Sigmoid colon (tissue), 7 donors: ENCODE results near the gene CPT2. TPM values are rescaled to one million over a fixed set of nuclear protein-coding genes. Genes with fewer than 3 reads are reported as not detected.

ENCODE experiments used
- DNase-seq: peaks from one replicate; pipeline ENCODE4 v3.0.0-alpha.2; 2019
- H3K27ac ChIP-seq, 4 donors: fragments of 200-600 bp; sonication (generic); one replicate each; pipeline ENCODE4 v1.5.1; 2016 to 2019; ENCODE audit warnings: mild to moderate bottlenecking in 1 of 4
- H3K27me3 ChIP-seq, 3 donors: fragments of 200-600 bp; sonication (generic); one replicate each; pipeline ENCODE4 v1.5.1; 2019; ENCODE audit warnings: mild to moderate bottlenecking in 1 of 3
- H3K36me3 ChIP-seq, 4 donors: fragments of 200-600 bp; sonication (generic); one replicate each; pipeline ENCODE4 v1.5.1; 2016 to 2019
- H3K4me1 ChIP-seq, 4 donors: fragments of 200-600 bp; sonication (generic); one replicate each; pipeline ENCODE4 v1.5.1; 2017 to 2019
- H3K4me3 ChIP-seq, 4 donors: fragments of 200-600 bp; sonication (generic); one replicate each; pipeline ENCODE4 v1.5.1; 2017 to 2019; ENCODE audit warnings: mild to moderate bottlenecking in 2 of 4, moderate library complexity in 1 of 4
- H3K9me3 ChIP-seq, 4 donors: fragments of 200-600 bp in 3 of 4; sonication (generic) in 3 of 4; one replicate each; pipeline versions ENCODE4 v1.5.1 to v1.6.1; 2013 to 2019
- EP300 ChIP-seq, 4 donors: sonication (generic); formaldehyde crosslinking; IDR thresholded peaks; one replicate each; pipeline ENCODE4 v1.6.1; 2017; ENCODE audit warnings: antibody characterized with exemption in 4 of 4
- POLR2A ChIP-seq, 2 donors: fragments of 450-650 bp; IDR thresholded peaks; one replicate each; pipeline ENCODE4 v1.6.1; 2016; ENCODE audit warnings: antibody characterized with exemption in 2 of 2, mild to moderate bottlenecking in 2 of 2, moderate library complexity in 2 of 2
- POLR2AphosphoS5 ChIP-seq, 4 donors: sonication (generic); formaldehyde crosslinking; IDR thresholded peaks; one replicate each; pipeline ENCODE4 v1.6.1; 2017; ENCODE audit warnings: antibody characterized with exemption in 4 of 4
- WGBS, 2 donors: extraction: QIAGEN DNeasy Blood & Tissue Kit; methylation state at CpG; one replicate each; pipeline ENCODE4 v1.1.7; 2013; 5-methylcytosine and 5-hydroxymethylcytosine counted together
- intact Hi-C: fragments of 100-400 bp; cut with DNase I; formaldehyde crosslinking; loops from one replicate; pipeline ENCODE4 v1.15.1; 2023
- polyA plus RNA-seq, 3 donors: library from polyadenylated mRNA; stranded (reverse); fragments of 200-250 nt; gene quantifications; one replicate each; pipeline ENCODE4 v1.2.3, GENCODE V29; 2013
- total RNA-seq, 4 donors: library from RNA; depleted of rRNA; stranded (reverse); fragments of >200 nt; gene quantifications; one replicate each; pipeline ENCODE4 v1.1.0, GENCODE V29; 2016
- TF ChIP-seq, protein P1 (sequence below), 4 experiments: fragments of 450-650 bp in 3 of 4; fragments of 200-600 bp in 1 of 4; IDR thresholded peaks; one replicate each; pipeline ENCODE4 v1.5.1; 2016 to 2019; ENCODE audit warnings: antibody characterized with exemption in 4 of 4, mild to moderate bottlenecking in 3 of 4, moderate library complexity in 2 of 4
- donor health status: healthy with polysubstance abuse.
- donor health status: Bipolar disorder and iron deficiency.
- donor health status: healthy.

The CPT2 gene
- total and polyA plus RNA-seq, 7 donors = 8.0 to 78.8 (median 14.1) TPM

DNA sequence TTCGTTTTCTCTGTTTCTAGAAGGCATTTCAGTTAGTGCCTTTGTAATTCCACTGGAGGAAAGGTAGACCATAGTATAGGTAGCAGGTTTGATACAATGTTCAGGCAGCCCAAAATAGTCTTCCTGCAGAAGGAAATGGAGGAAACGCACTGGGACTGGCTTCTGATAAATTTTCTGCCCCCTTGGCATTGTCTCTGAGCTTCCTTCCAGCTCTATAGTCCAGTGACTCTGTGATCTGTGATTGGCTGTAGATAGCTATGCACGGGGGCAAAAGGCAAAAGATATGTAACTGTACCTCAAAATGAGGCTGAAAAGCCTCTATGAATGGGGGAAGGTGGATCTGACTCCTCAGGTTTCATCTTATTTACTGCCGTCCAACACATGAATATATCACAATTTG lies 47.5 kb downstream of the CPT2 start:
- Histone ChIP-seq H3K27me3 (no peaks in the 10 kb centered on the region), H3K4me1 (peaks cover 0 to under 1% (median under 1%) of the 10 kb centered on the region in 4 donors), H3K36me3 (no peaks in the 10 kb centered on the region), H3K9me3 (no peaks in the 10 kb centered on the region), H3K27ac (no peak overlapping the region), H3K4me3 (no peak overlapping the region)
- whole genome bisulfite sequencing, 2 donors = 65 to 69% methylated on average over 4 of the region's 4 CpGs
- intact Hi-C loops = no loop called here
- DNase-seq = no peak
- TF ChIP-seq POLR2AphosphoS5 (IDR thresholded peaks at IDR 0.05) = no peak

- WGBS, 2 donors = 81 to 97% methylated on average over 4 of the region's 4 CpGs
- H3K27ac ChIP-seq = no peak overlapping the region
- H3K27me3 ChIP-seq = no peaks in the 10 kb centered on the region
- intact Hi-C loops = no loop called here
- no peaks in the 10 kb centered on the region for H3K4me1 ChIP-seq
- DNase-seq = no peak
- TF ChIP-seq POLR2AphosphoS5 (IDR thresholded peaks at IDR 0.05) (no peak), EP300 (IDR thresholded peaks at IDR 0.05) (no peak), POLR2A (IDR thresholded peaks at IDR 0.05) (no peak)
- TF ChIP-seq, protein P1, sequence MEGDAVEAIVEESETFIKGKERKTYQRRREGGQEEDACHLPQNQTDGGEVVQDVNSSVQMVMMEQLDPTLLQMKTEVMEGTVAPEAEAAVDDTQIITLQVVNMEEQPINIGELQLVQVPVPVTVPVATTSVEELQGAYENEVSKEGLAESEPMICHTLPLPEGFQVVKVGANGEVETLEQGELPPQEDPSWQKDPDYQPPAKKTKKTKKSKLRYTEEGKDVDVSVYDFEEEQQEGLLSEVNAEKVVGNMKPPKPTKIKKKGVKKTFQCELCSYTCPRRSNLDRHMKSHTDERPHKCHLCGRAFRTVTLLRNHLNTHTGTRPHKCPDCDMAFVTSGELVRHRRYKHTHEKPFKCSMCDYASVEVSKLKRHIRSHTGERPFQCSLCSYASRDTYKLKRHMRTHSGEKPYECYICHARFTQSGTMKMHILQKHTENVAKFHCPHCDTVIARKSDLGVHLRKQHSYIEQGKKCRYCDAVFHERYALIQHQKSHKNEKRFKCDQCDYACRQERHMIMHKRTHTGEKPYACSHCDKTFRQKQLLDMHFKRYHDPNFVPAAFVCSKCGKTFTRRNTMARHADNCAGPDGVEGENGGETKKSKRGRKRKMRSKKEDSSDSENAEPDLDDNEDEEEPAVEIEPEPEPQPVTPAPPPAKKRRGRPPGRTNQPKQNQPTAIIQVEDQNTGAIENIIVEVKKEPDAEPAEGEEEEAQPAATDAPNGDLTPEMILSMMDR (IDR thresholded peaks at IDR 0.05) = no peak
- H3K9me3 ChIP-seq = no peaks in the 10 kb centered on the region
- no peak overlapping the region for H3K4me3 ChIP-seq
- H3K36me3 ChIP-seq = no peaks in the 10 kb centered on the region
Observed at GRCh38 chr1:53246261-53247134, 49.9 kb downstream of the CPT2 start.

GRCh38 chr1:53249706-53250105 lies 53.1 kb downstream of the CPT2 start:
- WGBS, 2 donors = 75 to 78% methylated on average over 3 of the region's 3 CpGs
- TF ChIP-seq POLR2AphosphoS5 (IDR thresholded peaks at IDR 0.05) (no peak), EP300 (IDR thresholded peaks at IDR 0.05) (no peak), POLR2A (IDR thresholded peaks at IDR 0.05) (no peak)
- TF ChIP-seq, protein P1 (IDR thresholded peaks at IDR 0.05) = no peak
- no peak for DNase-seq
- Histone ChIP-seq H3K4me3 (no peak overlapping the region), H3K27ac (no peak overlapping the region), H3K36me3 (no peaks in the 10 kb centered on the region), H3K9me3 (no peaks in the 10 kb centered on the region), H3K27me3 (no peaks in the 10 kb centered on the region), H3K4me1 (no peaks in the 10 kb centered on the region)
- intact Hi-C loops = no loop called here

- no peaks in the 10 kb centered on the region for H3K4me1 ChIP-seq
Observed at GRCh38 chr1:53250325-53250724, 53.7 kb downstream of the CPT2 start.

GRCh38 chr1:53254011-53254640 lies 57.5 kb downstream of the CPT2 start:
- Histone ChIP-seq H3K9me3 (no peaks in the 10 kb centered on the region), H3K36me3 (no peaks in the 10 kb centered on the region), H3K4me1 (no peaks in the 10 kb centered on the region), H3K4me3 (no peak overlapping the region), H3K27ac (no peak overlapping the region), H3K27me3 (no peaks in the 10 kb centered on the region)
- DNase-seq = no peak
- WGBS, 2 donors = 74 to 82% methylated on average over 4 of the region's 4 CpGs
- TF ChIP-seq POLR2AphosphoS5 (IDR thresholded peaks at IDR 0.05) (no peak), POLR2A (IDR thresholded peaks at IDR 0.05) (no peak), EP300 (IDR thresholded peaks at IDR 0.05) (no peak)
- TF ChIP-seq, protein P1 (IDR thresholded peaks at IDR 0.05) = no peak
- intact Hi-C loops = no loop called here

More at GRCh38 chr1:53250325-53250724, 53.7 kb downstream of the CPT2 start:
- Histone ChIP-seq H3K36me3 (no peaks in the 10 kb centered on the region), H3K9me3 (no peaks in the 10 kb centered on the region), H3K4me3 (no peak overlapping the region), H3K27ac (no peak overlapping the region), H3K27me3 (no peaks in the 10 kb centered on the region)
- WGBS, 2 donors = 94 to 96% methylated on average over 4 of the region's 4 CpGs
- no peak for DNase-seq
- TF ChIP-seq EP300 (IDR thresholded peaks at IDR 0.05) = no peak
- TF ChIP-seq, protein P1 (IDR thresholded peaks at IDR 0.05) = no peak
- no peak for TF ChIP-seq POLR2A (IDR thresholded peaks at IDR 0.05)
- no peak for TF ChIP-seq POLR2AphosphoS5 (IDR thresholded peaks at IDR 0.05)
- intact Hi-C loops = no loop called here
